Hepatocyte (in vitro differentiated cells): ENCODE measurements around the gene NDUFA7. TPM values are rescaled to one million over a fixed set of nuclear protein-coding genes. Genes with fewer than 3 reads are reported as not detected.

Source experiments
- DNase-seq: peaks from one replicate; pipeline ENCODE4 v3.0.0-alpha.2; 2016; ENCODE audit warnings: low spot score
- H2AFZ ChIP-seq: fragments of 200-600 bp; sonication (generic); 2 replicates; pipeline ENCODE4 v1.6.0; 2016; ENCODE audit warnings: antibody characterized with exemption, mild to moderate bottlenecking
- H3K27ac ChIP-seq: fragments of 200-600 bp; sonication (generic); 2 replicates; pipeline ENCODE4 v1.5.1; 2016; ENCODE audit warnings: mild to moderate bottlenecking
- H3K27me3 ChIP-seq: fragments of 200-600 bp; sonication (generic); 2 replicates; pipeline ENCODE4 v1.6.1; 2016
- H3K36me3 ChIP-seq: fragments of 200-600 bp; sonication (generic); replicated peaks from 2 replicates; pipeline ENCODE4 v1.5.1; 2016; ENCODE audit warnings: low read depth; ENCODE audit not compliant: insufficient read depth
- H3K4me1 ChIP-seq: fragments of 200-600 bp; sonication (generic); 2 replicates; pipeline ENCODE4 v1.5.1; 2016; ENCODE audit warnings: mild to moderate bottlenecking, moderate library complexity; ENCODE audit not compliant: insufficient read depth
- H3K4me2 ChIP-seq: fragments of 200-600 bp; sonication (generic); 2 replicates; pipeline ENCODE4 v1.6.0; 2016
- H3K4me3 ChIP-seq: fragments of 200-600 bp; sonication (generic); 2 replicates; pipeline ENCODE4 v1.5.1; 2016; ENCODE audit warnings: mild to moderate bottlenecking
- H3K79me2 ChIP-seq: fragments of 200-600 bp; sonication (generic); 2 replicates; pipeline ENCODE4 v1.6.0; 2017; ENCODE audit warnings: mild to moderate bottlenecking
- H3K9me2 ChIP-seq: fragments of 200-600 bp; sonication (generic); replicated peaks from 2 replicates; pipeline ENCODE4 v1.6.0; 2017; ENCODE audit warnings: mild to moderate bottlenecking; ENCODE audit not compliant: insufficient read depth
- H3K9me3 ChIP-seq: fragments of 200-600 bp; sonication (generic); 2 replicates; pipeline ENCODE4 v1.5.1; 2016; ENCODE audit warnings: low read depth, mild to moderate bottlenecking
- H4K20me1 ChIP-seq: fragments of 200-600 bp; sonication (generic); 2 replicates; pipeline ENCODE4 v1.6.0; 2016; ENCODE audit warnings: mild to moderate bottlenecking; ENCODE audit not compliant: insufficient read depth, poor library complexity, severe bottlenecking
- EZH2 ChIP-seq: fragments of 200-600 bp; sonication (generic); IDR thresholded peaks from 2 replicates; pipeline ENCODE4 v1.6.1; 2016; ENCODE audit warnings: antibody characterized with exemption, mild to moderate bottlenecking, borderline replicate concordance
- EZH2phosphoT487 ChIP-seq: fragments of 200-600 bp; sonication (generic); IDR thresholded peaks from one replicate; pipeline ENCODE4 v1.6.1; 2018; ENCODE audit warnings: antibody characterized with exemption, mild to moderate bottlenecking, low read depth, moderate library complexity; ENCODE audit not compliant: unreplicated experiment, severe bottlenecking
- WGBS: methylation state at CpG from one replicate; pipeline ENCODE4 v1.1.6; 2016; ENCODE audit warnings: low lambda C conversion rate; ENCODE audit errors: missing lambda C conversion rate; 5-methylcytosine and 5-hydroxymethylcytosine counted together
- polyA plus RNA-seq: library from polyadenylated mRNA; unstranded; fragments of >200 nt; fragmentation: Nextera tagmentation; extraction: Ambion mirVana; gene quantifications from 2 replicates; pipeline ENCODE4 v1.2.1, GENCODE V29; 2016
- total RNA-seq: library from RNA; depleted of rRNA; stranded (reverse); fragments of >200 nt; gene quantifications from 2 replicates; pipeline ENCODE4 v1.2.3, GENCODE V29; 2014
- TF ChIP-seq, protein P1 (sequence below): fragments of 200-600 bp; sonication (generic); IDR thresholded peaks from 2 replicates; pipeline ENCODE4 v1.5.1; 2016; ENCODE audit warnings: antibody characterized with exemption, mild to moderate bottlenecking; ENCODE audit not compliant: poor library complexity

NDUFA7 gene
- total and polyA plus RNA-seq, 2 experiments from 2014 or later: 34.4 to 115 TPM

- Histone ChIP-seq H4K20me1 (no peaks in the 10 kb centered on the region), H2AFZ (peak overlapping the region; percentile 27), H3K4me3 (peak overlapping the region; percentile 15), H3K9me3 (no peaks in the 10 kb centered on the region), H3K36me3 (no peaks in the 10 kb centered on the region), H3K9me2 (no peaks in the 10 kb centered on the region), H3K4me2 (peak overlapping the region; percentile 97), H3K4me1 (peaks cover 15% of the 10 kb centered on the region), H3K27ac (peak overlapping the region; percentile 17), H3K27me3 (no peaks in the 10 kb centered on the region), H3K79me2 (peaks cover 6% of the 10 kb centered on the region)
- TF ChIP-seq EZH2phosphoT487 (no peak), EZH2 (no peak)
- TF ChIP-seq, protein P1, sequence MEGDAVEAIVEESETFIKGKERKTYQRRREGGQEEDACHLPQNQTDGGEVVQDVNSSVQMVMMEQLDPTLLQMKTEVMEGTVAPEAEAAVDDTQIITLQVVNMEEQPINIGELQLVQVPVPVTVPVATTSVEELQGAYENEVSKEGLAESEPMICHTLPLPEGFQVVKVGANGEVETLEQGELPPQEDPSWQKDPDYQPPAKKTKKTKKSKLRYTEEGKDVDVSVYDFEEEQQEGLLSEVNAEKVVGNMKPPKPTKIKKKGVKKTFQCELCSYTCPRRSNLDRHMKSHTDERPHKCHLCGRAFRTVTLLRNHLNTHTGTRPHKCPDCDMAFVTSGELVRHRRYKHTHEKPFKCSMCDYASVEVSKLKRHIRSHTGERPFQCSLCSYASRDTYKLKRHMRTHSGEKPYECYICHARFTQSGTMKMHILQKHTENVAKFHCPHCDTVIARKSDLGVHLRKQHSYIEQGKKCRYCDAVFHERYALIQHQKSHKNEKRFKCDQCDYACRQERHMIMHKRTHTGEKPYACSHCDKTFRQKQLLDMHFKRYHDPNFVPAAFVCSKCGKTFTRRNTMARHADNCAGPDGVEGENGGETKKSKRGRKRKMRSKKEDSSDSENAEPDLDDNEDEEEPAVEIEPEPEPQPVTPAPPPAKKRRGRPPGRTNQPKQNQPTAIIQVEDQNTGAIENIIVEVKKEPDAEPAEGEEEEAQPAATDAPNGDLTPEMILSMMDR: no peak
- WGBS: 11% methylated on average over 24 of the region's 24 CpGs
- no peak for DNase-seq
These were observed 13.7 kb downstream of the NDUFA7 start for GRCh38 chr19:8307400-8307964.

DNA sequence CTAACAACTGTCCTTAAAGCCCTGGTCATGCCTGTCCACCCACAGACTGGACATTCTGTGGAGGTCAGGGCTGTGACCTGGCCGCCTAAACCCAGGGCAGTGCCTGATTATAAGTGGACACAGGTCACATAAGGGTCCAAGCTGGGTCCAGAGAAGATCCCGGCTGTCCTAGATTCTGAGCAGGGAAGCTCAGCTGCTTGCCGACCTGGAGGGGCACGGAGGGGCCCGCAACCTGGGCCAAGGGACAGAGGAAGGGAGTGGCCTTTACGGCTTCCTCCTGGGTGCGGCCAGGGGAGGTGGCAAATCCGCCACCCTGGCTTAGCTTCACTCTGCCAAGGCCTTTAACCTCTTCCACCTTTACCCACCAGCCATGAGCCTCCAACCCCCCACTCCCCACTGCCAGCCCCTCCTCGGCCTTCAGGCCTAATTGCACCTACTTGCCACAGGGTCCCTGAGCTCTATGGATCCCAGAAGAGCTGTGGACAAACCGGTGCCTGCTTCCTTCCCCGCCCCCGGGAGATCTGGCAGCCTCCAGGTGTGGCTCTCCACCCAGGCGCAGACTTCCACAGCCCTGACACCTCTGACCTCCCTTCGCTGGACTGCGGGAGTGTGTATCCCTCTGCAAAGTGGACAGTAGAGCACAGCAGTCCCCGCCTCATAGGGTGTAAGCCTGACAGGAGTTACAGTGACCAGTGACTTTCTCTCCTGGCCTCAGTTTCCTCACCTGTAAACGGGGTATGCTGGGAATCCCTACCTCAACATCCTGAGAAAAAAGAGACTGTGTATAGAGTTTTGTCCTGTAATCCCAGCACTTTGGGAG is 14.7 kb downstream of the NDUFA7 start:
- no peaks in the 10 kb centered on the region for H3K9me2 ChIP-seq
- H2AFZ ChIP-seq: no peak overlapping the region
- no peaks in the 10 kb centered on the region for H3K36me3 ChIP-seq
- no peaks in the 10 kb centered on the region for H3K27me3 ChIP-seq
- H3K27ac ChIP-seq: no peak overlapping the region
- H3K4me1 ChIP-seq: peaks cover 15% of the 10 kb centered on the region
- no peak for TF ChIP-seq EZH2phosphoT487
- TF ChIP-seq EZH2: no peak
- TF ChIP-seq, protein P1: no peak
- no peaks in the 10 kb centered on the region for H3K9me3 ChIP-seq
- DNase-seq: no peak
- H3K4me2 ChIP-seq: no peak overlapping the region
- H3K4me3 ChIP-seq: no peak overlapping the region
- no peaks in the 10 kb centered on the region for H4K20me1 ChIP-seq
- WGBS: 87% methylated on average over 17 of the region's 17 CpGs
- peaks cover 6% of the 10 kb centered on the region for H3K79me2 ChIP-seq

- Histone ChIP-seq H2AFZ (no peak overlapping the region), H3K27me3 (no peaks in the 10 kb centered on the region), H3K79me2 (peaks cover 6% of the 10 kb centered on the region), H3K27ac (no peak overlapping the region), H3K4me2 (no peak overlapping the region), H3K9me2 (no peaks in the 10 kb centered on the region), H3K9me3 (no peaks in the 10 kb centered on the region), H3K36me3 (no peaks in the 10 kb centered on the region), H3K4me1 (peaks cover 15% of the 10 kb centered on the region), H3K4me3 (no peak overlapping the region), H4K20me1 (no peaks in the 10 kb centered on the region)
- no peak for DNase-seq
- WGBS: 84% methylated on average over 4 of the region's 4 CpGs
- TF ChIP-seq EZH2: no peak
- TF ChIP-seq, protein P1: no peak
- no peak for TF ChIP-seq EZH2phosphoT487
These were observed 15.4 kb downstream of the NDUFA7 start for GRCh38 chr19:8305798-8306197.
